ENCODE measurements around the gene ABCA2.

DNA sequence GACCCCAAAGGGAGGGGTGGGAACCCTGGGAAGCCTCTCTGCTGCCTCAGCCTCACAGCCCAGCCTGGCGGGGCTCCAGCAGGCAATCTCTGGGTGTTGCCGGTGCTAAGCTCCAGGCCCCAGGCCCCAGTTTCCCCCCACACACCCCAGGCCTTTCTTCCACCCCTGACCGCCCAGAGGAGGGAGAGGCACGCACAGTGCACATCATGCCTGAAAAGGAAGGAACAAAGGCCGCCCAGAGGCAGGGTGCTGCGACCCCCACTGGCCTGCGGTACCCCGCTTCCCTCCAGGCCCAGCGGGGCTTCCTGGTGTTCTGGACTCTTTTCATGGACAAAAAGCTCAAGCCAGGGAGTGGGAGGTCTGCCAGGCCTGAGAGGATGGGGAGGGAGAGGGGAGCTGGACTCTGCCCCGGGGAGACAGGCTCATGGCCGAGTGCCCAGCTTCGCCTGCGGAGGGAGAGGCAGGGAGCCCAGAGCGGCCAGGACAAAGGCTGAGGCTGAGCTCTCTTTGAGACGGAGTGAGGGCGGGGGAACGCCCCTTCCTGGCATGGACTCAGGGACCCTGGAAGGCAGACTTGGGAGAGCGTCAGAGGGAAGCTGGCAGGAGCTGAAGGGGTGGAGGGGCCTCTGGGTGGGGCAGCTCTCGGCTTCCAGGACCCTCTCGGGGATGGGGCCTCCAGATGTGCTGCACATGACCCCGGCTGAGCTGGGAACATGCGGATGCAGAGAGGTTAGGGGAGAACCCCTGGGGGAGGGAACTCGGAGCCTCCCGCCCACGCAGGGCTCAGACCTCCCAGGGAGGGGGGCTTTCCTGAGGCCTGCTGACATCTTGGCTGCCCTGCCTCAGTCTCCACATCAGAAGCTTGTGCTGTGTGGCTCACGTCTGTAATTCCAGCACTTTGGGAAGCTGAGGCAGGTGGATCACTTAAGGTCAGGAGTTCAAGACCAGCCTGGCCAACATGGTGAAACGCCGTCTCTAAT, 27.6 kb upstream of the ABCA2 start:
- TF ChIP-seq CTCF (IDR thresholded peaks at IDR 0.05) (no peak), POLR2AphosphoS5 (IDR thresholded peaks at IDR 0.05) (no peak)
